NCI-H2107 (cell line): ENCODE data around the gene XRN2.

ENCODE experiments used
- DNase-seq: peaks from one replicate; lab custom pipeline; 2025; lab: John Stamatoyannopoulos, UW

Gene XRN2

DNA sequence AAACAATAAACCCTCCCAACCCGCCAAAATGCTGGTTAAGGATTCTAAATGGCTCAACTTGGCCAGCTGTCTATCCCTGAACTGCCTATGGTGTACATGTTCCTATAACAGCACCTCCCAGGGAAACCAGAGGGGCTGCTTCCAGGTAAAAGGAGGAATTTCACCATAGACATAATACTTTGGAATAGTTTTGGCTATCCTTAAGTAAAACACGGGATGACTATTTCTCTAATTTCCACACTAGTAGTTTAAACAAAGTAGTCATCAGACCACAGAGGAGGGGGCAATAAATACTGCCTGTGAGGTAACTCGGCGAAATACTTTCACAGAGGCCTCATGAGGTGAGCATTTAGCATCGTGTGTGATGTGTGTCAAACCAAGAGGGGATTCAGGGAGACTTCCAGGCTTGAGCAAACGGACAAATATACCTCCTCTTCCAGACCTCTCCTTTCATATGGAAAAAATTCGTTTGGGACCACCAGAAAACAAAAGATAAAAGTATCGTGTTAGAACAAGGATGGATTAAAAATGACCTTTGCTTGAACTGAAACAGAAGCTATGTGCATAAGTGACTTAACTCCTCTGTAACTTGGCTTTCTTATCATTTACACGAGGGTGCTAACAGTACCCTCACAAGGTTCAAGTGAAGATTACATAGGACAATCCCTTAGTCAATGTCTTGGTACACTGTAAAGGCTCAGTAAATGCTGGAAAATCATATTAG lies 1.0 kb upstream of the XRN2 start:
- DNase-seq = no peak

- no peak for DNase-seq
Observed at GRCh38 chr20:21302664-21303060, 469 bp upstream of the XRN2 start.

- DNase-seq = no peak
Observed at GRCh38 chr20:21303872-21304586, 898 bp downstream of the XRN2 start.

DNA sequence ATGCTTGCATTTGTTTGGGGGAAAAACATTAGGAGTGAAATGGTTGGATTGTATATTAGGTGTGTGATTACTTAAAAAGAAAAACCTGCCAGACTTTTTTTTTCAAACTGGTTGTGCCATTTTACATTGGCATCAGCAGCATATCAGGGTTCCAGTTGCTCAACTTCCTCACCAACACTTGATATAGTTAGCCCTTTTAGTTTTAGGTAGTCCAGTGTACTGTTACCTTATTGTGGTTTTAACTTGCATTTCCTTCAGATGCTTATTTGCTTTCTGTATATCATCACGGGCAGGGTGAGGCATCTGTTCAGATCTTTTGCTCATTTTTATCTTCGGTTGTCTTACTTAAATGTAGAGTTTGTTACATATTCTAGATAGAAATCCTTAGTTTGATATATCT lies 5.2 kb downstream of the XRN2 start:
- no peak for DNase-seq

DNA sequence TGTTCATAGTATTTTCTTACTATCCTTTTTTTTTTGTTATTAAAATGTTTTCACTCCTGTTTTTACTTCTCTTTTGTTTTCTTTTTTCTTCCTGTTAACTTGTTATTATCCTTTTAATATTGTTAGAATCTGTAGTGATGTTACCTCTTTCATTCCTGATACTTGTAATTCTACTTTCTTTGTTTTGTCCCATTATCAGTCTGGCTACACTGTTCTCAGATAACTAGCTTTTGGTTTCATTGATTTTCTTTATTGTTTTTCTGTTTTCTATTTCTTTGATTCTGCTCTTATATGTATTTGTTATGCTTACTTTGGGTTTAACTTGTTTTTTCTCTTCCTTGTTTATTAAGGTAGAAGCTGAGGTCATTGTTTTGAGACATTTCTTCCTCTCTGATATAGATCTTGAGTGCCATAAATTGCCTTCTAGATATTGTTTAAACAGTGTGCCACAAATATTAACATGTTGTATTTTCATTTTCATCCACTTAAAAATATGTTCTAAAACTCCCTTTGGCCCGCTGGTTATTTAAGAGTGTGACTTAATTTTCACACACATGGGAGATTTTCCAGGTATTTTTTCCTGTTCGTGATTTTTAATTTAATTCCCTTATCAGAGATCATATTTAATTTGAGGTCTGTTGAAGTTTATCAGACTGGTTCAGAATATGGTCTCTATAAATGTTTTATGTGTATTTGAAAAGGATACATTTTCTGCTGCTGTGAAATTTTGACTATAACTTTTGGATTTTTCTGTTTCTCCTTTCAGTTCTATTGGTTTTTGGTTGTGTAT lies 6.7 kb downstream of the XRN2 start:
- no peak for DNase-seq

- DNase-seq = no peak
Observed at GRCh38 chr20:21312813-21313474, 9.8 kb downstream of the XRN2 start.

DNA sequence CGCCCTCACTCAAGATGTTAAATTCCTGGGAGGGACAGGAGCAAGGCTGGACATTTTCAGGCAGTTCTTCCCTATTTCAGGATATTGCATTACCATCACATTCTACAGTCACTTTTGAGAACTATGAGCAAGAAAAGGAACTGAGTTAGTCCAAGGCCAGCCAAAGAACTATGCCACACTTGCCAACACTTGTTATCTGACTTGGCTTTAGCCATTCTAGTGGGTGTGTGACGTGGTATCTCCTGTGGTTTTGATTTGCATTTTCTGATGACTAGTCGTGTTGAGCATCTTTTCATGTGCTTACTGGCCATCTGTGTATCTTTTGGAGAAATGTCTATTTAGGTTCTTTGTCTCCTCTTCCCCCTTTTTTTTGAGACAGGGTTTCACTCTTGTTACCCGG lies 12.0 kb downstream of the XRN2 start:
- DNase-seq = no peak

GRCh38 chr20:21322083-21322710 lies 19.1 kb downstream of the XRN2 start:
- no peak for DNase-seq

DNA sequence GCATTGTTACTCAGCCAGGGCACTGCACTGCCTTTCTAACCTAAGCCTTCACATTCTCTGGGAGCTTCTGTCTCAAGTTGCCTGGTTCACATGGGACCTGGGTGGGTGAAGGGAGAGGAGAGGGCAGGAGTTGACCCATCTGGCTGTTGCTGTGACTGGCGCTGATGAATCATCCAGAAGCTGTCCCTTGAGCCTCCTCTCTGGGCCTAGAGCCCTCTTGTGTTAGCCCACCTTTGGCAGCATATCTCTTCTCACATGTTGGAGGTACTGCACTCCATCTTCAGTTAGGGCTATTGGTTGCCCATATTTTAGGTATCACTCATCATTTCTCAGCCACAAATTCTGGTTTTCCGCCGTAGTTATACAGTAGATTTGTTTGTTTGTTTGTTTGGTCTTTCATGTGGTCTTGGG lies 19.8 kb downstream of the XRN2 start:
- DNase-seq = no peak

GRCh38 chr20:21323640-21324039 lies 20.5 kb downstream of the XRN2 start:
- no peak for DNase-seq

DNA sequence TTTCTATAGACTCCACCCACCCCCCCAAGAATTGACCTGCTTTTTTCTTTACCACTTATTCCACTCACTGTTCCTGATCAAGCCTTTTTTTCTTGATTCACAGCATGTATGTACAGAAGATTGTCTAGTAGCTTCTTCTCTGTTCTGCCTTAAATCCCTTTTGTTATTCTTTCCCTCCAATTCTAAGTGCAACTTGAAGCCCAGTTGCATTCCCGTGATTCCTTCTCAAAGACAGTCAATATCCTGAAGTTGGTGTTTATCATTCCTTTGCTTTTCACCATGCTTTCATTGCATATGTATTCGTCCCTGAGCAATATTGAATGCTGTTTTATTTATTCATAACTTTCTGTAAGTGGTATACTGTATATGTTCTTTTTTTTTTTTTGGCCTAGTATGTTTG lies 21.0 kb downstream of the XRN2 start:
- DNase-seq = no peak

DNA sequence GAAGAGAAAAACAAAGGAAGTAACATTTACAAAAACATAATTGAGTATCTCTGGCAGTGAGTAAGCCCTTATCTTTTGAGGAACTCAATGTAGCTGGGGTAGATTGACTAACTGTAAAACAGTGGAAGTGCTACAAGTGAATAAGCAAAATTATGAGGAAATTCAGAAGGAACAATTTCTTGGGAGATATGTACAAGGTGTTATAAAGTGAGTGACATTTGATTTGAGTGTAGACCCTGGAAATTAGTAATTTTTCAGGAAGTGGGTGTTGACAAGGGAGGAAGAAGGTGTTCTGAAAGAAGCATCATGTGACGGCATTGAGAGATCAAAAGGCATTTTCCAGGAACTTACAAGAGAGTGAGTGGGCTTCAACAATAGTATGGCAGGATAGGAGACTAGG lies 22.2 kb downstream of the XRN2 start:
- DNase-seq = no peak

DNA sequence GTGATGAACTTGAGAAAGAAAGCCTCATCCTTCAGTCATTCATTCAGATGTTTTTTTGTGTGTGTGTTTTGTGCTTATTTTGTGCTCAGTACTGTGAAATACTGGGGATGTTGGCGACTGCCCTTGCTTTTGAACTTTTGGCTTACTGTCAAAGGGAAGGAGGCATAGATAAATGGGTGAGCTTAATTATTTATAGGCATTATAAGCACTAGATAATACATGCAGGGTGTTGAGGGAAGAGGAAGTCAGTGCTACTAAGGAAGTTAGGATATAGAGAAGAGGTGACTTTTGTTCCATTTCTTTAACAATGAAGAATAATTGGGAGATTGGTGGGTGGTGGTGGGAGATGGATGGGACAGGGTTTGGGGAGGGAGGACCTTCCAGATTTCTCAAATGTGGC lies 23.6 kb downstream of the XRN2 start:
- no peak for DNase-seq

DNA sequence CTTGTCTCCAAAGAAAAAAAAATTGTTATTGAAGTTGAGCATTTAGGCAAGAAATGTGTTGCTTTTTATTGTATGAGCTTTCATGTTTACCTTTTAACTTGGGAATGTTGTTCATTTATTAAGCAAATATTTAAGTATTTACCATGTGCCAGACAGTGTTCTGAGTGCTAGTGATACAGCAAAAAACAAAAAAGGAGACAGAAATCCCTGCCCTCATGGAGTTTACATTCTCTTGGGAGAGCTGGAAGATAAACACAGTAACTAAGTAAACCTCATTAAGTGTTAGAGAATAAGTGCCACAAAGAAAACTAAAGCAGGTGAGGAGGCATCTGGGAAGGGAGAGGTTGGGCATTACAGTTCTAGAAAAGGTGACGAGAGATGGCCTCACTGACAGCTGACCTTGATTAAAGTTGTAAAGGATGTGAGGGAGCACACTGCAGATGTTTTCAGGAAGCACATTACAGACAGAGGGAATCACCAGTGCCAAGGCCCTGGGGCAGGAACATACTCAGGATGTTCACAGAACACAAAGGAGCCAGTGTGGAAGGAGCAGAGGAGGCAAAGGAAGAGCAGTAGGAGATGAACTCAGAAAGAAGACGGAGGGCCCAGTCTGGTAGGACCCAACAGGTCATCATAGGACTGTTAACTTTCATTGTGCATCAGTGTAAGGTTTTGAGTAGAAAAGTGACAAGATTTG lies 33.5 kb downstream of the XRN2 start:
- DNase-seq = no peak

DNA sequence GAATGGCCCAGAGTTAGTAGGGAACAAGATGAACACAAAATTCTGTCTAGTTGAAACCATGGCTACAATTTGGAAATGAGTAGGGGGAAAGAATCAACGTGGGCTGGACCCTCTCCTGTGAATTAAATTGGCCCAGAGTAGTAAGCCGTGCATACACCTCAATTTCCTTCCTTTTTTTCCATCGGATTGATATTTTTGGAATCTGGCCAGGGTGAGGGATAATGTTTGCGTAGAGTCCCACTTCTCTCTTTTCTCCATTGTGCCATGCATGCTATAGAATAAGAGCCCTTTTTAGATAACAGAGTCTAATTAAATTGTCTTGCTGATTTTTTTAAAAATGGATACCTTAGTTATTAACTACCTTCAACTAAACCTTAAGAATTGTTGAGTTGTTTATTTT lies 35.2 kb downstream of the XRN2 start:
- no peak for DNase-seq

GRCh38 chr20:21339499-21339898 lies 36.4 kb downstream of the XRN2 start:
- DNase-seq = no peak

DNA sequence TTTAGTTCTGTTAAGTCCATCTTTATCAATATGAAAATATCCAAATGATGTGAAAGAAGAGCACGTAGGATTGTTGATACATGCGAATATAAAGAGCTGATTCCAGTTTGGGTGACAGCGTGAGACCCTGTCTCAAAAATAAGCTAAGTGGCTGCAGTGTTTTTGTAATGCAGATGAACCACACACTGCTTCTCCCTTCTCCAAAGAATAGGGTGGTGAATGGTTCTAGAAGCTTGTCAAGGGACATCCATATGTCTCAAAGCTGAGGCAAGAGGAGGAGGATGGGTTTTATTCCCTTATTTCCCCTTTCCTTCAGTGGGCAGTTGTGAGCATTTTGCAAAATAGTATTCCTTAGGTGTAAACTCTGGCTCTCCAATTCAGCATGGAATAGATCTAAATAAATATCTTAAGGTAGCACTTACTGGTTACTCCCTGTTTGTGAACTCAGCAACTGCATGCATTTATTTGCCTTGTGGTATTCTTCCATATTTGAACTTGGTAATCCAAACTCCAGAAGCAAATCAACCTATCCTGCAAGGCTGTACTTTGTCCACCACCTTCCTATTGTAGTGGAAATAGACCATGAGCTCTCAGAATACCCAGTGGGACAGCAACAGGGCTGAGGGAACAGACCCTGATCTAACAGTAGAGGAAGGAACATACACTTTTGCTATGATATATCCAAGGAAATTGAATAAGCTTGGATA lies 38.0 kb downstream of the XRN2 start:
- no peak for DNase-seq

- no peak for DNase-seq
Observed at GRCh38 chr20:21342656-21343345, 39.7 kb downstream of the XRN2 start.

DNA sequence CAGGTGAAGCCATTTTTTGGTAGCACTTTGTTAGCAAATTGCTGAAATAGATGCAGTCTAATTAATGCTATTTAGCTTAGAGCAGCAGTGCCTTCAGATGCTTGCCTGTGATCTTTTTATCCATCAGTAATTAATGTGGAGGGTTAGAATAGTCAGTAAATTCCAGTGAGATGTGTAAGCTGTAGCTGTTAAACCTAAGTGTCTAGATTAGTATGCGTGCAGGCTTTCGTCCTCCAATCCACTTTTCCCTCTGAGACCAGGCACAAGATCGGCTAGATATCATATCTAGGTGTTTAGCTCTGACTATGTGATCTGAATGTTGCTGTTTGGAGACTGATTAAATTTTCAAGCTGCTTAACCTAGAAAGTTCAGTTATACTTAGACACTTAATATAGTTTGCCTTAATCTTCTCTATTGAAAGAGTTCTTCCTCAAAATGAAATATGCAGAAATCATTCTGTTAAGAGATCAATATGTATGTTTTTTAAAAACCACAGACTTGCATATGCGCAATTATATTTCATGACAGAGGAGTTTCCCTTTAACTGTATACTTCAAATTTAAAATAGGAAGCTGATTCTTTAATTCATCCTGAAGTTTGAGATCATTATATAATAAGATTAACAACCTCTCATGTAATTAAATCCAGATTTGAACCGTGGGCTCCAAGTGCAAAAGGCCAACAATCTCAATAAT lies 41.2 kb downstream of the XRN2 start:
- no peak for DNase-seq

- no peak for DNase-seq
Observed at GRCh38 chr20:21344961-21345360, 41.8 kb downstream of the XRN2 start.
